ENCODE results near the gene SPATS1.
A peak's percentile ranks its signal among the peaks of the same experiment; 100 is the strongest.

The SPATS1 gene

GRCh38 chr6:44386929-44387345 lies 44.5 kb downstream of the SPATS1 start:
- ATAC-seq, result peak; percentile 51
- TF ChIP-seq CREB5 (CRISPR knock-in tag; IDR thresholded peaks at IDR 0.05; ENCODE audit: low read depth), result 0 out of 2 replicates have a peak, but pooled peaks have one; percentile 11
- TF ChIP-seq CSDC2 (CRISPR knock-in tag; IDR thresholded peaks at IDR 0.05), result no peak

- TF ChIP-seq TOX (CRISPR knock-in tag; IDR thresholded peaks at IDR 0.05; ENCODE audit: borderline replicate concordance) (no peak), ZFP3 (CRISPR knock-in tag; IDR thresholded peaks at IDR 0.05) (no peak), CREB5 (CRISPR knock-in tag; IDR thresholded peaks at IDR 0.05; ENCODE audit: low read depth) (0 out of 2 replicates have a peak, but pooled peaks have one; percentile 1), ZC3H10 (CRISPR knock-in tag; IDR thresholded peaks at IDR 0.05) (no peak), CSRNP3 (CRISPR knock-in tag; IDR thresholded peaks at IDR 0.05) (no peak)
- peak; percentile 91 for ATAC-seq
Measured at GRCh38 chr6:44387346-44388134, 45.1 kb downstream of the SPATS1 start, which contains the start of gene CDC5L. TSS of gene CDC5L (plus strand) at chr6:44387706. CDS start at chr6:44387824, 118 bp downstream.

GRCh38 chr6:44388135-44388487 lies 45.7 kb downstream of the SPATS1 start:
- ATAC-seq, result peak; percentile 29
- TF ChIP-seq OSR1 (CRISPR knock-in tag; IDR thresholded peaks at IDR 0.05) (no peak), CSRNP3 (CRISPR knock-in tag; IDR thresholded peaks at IDR 0.05) (no peak), BACH2 (CRISPR knock-in tag; IDR thresholded peaks at IDR 0.05; ENCODE audit: borderline replicate concordance) (no peak), SNAI2 (CRISPR knock-in tag; IDR thresholded peaks at IDR 0.05) (no peak), TCF4 (CRISPR knock-in tag; IDR thresholded peaks at IDR 0.05; ENCODE audit: borderline replicate concordance) (no peak), ZNF8 (CRISPR knock-in tag; IDR thresholded peaks at IDR 0.05) (no peak), RARB (CRISPR knock-in tag; IDR thresholded peaks at IDR 0.05) (no peak), TOX (CRISPR knock-in tag; IDR thresholded peaks at IDR 0.05; ENCODE audit: borderline replicate concordance) (no peak), CREB5 (CRISPR knock-in tag; IDR thresholded peaks at IDR 0.05; ENCODE audit: low read depth) (no peak), ESRRG (CRISPR knock-in tag; IDR thresholded peaks at IDR 0.05) (no peak), ZNF70 (CRISPR knock-in tag; IDR thresholded peaks at IDR 0.05) (no peak), ZFP3 (CRISPR knock-in tag; IDR thresholded peaks at IDR 0.05) (no peak), ARNTL (CRISPR knock-in tag; IDR thresholded peaks at IDR 0.05; ENCODE audit: borderline replicate concordance, low read depth) (no peak), CSDC2 (CRISPR knock-in tag; IDR thresholded peaks at IDR 0.05) (no peak), POU6F1 (CRISPR knock-in tag; IDR thresholded peaks at IDR 0.05; ENCODE audit: borderline replicate concordance, low read depth) (no peak)

GRCh38 chr6:44388887-44389286 lies 46.4 kb downstream of the SPATS1 start:
- no peak for ATAC-seq

More at GRCh38 chr6:44388887-44389286, 46.4 kb downstream of the SPATS1 start:
- TF ChIP-seq RARB (CRISPR knock-in tag; IDR thresholded peaks at IDR 0.05) (no peak), ESRRG (CRISPR knock-in tag; IDR thresholded peaks at IDR 0.05) (no peak), PPARA (CRISPR knock-in tag; IDR thresholded peaks at IDR 0.05; ENCODE audit: borderline replicate concordance) (no peak), SNAI2 (CRISPR knock-in tag; IDR thresholded peaks at IDR 0.05) (no peak), TOX (CRISPR knock-in tag; IDR thresholded peaks at IDR 0.05; ENCODE audit: borderline replicate concordance) (no peak), ZNF565 (CRISPR knock-in tag; conservative IDR thresholded peaks at IDR 0.05; ENCODE audit: low read depth) (no peak), BACH2 (CRISPR knock-in tag; IDR thresholded peaks at IDR 0.05; ENCODE audit: borderline replicate concordance) (no peak), GLIS3 (CRISPR knock-in tag; IDR thresholded peaks at IDR 0.05) (no peak), ZFP30 (CRISPR knock-in tag; IDR thresholded peaks at IDR 0.05) (no peak), ISL1 (CRISPR knock-in tag; IDR thresholded peaks at IDR 0.05) (no peak), ARNTL (CRISPR knock-in tag; IDR thresholded peaks at IDR 0.05; ENCODE audit: borderline replicate concordance, low read depth) (no peak), ZC3H10 (CRISPR knock-in tag; IDR thresholded peaks at IDR 0.05) (no peak)

Data from SK-N-SH treated with all-trans-retinoic acid at 6 μM for 48 hours (cell line).